ENCODE results near the gene PTH1R. TPM values are rescaled to one million over a fixed set of nuclear protein-coding genes. Genes with fewer than 3 reads are reported as not detected.

Gene PTH1R
- 10 to 100 TPM in 1 of 2 donors, 1 to 10 TPM in 1; 1.3 to 10.8 TPM for total RNA-seq

DNA sequence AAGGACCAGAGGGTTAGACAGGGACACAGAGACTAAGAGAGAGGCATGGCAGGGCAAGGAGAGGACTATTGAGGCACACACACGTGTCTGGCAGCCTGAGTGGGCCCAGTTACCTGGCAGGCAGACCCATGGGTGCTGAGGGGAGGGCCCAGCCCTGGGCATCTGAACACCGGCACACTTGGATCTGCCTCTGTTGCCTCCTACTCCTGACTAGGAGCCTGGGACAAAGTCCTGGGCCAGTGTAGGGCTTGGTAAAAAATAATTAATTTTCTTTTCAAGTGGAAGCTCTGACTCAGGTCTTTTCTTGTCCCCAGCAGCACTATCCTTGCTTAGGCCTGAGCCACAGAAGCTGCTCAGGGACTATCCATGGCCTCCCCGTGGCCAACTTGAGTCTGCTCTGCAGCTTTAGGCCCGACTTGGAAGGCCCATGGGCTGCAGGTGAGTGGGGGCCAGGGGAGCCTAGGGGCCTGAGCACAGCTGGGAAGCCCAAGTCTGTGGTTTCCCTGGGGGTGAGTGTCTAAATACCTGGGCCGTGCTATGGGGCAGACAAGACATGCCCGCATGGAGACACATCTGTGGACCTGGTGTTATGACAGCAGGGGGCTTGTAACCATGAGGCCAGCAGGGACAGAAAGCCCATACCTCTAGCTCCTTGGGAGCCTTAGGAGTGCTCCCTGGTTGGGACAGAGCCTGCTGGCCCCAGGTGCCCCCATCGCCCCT lies at the start of gene PTH1R:
Gene PTH1R (plus strand): TSS at position 316 of the 720 bp plus-strand sequence. CDS start 5,839 bp downstream, outside the sequence.
- H3K4me3 ChIP-seq: no peak within 1 kb of the TSS
- intact Hi-C loops (cut with DNase I): no loop called here
- no peaks in the 10 kb centered on the region for H3K36me3 ChIP-seq
- TF ChIP-seq, protein P1, sequence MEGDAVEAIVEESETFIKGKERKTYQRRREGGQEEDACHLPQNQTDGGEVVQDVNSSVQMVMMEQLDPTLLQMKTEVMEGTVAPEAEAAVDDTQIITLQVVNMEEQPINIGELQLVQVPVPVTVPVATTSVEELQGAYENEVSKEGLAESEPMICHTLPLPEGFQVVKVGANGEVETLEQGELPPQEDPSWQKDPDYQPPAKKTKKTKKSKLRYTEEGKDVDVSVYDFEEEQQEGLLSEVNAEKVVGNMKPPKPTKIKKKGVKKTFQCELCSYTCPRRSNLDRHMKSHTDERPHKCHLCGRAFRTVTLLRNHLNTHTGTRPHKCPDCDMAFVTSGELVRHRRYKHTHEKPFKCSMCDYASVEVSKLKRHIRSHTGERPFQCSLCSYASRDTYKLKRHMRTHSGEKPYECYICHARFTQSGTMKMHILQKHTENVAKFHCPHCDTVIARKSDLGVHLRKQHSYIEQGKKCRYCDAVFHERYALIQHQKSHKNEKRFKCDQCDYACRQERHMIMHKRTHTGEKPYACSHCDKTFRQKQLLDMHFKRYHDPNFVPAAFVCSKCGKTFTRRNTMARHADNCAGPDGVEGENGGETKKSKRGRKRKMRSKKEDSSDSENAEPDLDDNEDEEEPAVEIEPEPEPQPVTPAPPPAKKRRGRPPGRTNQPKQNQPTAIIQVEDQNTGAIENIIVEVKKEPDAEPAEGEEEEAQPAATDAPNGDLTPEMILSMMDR (IDR thresholded peaks at IDR 0.05): no peak
- TF ChIP-seq POLR2A (IDR thresholded peaks at IDR 0.05) (no peak), POLR2AphosphoS5 (IDR thresholded peaks at IDR 0.05) (no peak)
- peaks cover 5% of the 10 kb centered on the region for H3K27me3 ChIP-seq (replicated peaks; ENCODE audit: insufficient read depth)
- H3K27ac ChIP-seq: no peak within 1 kb of the TSS
- whole genome bisulfite sequencing: 89% methylated on average over 7 of the region's 7 CpGs
- no peaks in the 10 kb centered on the region for H3K4me1 ChIP-seq (replicated peaks)
- DNase-seq (ENCODE audit: low spot score): no peak
- H3K9me3 ChIP-seq: no peaks in the 10 kb centered on the region

DNA sequence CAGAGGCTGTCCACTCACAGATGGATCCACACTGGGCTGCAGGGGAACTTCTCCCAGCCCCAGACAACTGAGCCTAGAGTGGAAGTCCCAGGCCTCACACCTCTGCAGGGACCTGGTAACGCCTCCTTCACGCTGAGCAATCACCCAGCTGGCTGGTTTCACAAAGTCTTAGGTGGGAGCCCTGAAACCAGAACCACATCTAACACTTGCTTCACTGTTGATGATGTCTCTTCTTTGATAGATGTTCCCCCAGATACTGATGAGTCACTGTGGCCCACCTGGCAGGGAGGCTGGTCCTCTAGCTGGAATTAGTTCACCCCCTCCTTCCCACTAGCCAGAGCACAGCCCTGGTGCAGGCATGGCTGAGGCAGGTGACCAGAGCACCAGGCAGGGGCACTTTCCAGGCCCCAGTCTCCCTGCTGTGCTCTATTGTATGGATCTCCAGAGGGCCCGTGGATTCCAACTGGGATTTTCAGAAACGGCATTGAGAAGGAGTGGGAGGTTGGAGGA lies 47.8 kb upstream of the PTH1R start:
- intact Hi-C loops (cut with DNase I): no loop called here
- no peak for DNase-seq (ENCODE audit: low spot score)
- Histone ChIP-seq H3K4me3 (no peak overlapping the region), H3K27me3 (replicated peaks; ENCODE audit: insufficient read depth) (no peaks in the 10 kb centered on the region), H3K9me3 (no peaks in the 10 kb centered on the region), H3K36me3 (no peaks in the 10 kb centered on the region), H3K27ac (no peak overlapping the region), H3K4me1 (replicated peaks) (no peaks in the 10 kb centered on the region)
- TF ChIP-seq POLR2AphosphoS5 (IDR thresholded peaks at IDR 0.05): no peak
- TF ChIP-seq POLR2A (IDR thresholded peaks at IDR 0.05): no peak
- TF ChIP-seq, protein P1 (IDR thresholded peaks at IDR 0.05): no peak
- WGBS: 78% methylated on average over 4 of the region's 4 CpGs

DNA sequence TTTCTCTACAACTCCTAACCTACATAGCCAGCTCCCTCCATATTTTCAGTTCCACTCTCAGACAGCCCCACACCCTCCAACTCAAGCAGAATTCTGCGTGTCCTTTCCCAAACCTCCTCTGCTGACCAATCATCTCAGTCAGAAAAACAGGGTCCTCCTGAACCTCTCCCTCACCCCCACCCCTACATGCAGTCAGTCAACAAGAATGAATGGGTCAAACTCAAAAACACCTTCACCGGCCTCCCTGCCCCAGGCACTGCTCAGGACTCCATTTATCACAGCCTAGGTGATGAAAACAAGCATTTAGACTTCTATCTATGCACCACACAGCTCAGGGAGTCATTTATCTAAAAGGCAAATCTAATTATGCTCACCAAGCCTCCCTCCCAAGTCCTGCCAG lies 46.7 kb upstream of the PTH1R start:
- no peak for DNase-seq (ENCODE audit: low spot score)
- Histone ChIP-seq H3K36me3 (no peaks in the 10 kb centered on the region), H3K27ac (no peak overlapping the region), H3K4me3 (no peak overlapping the region), H3K9me3 (no peaks in the 10 kb centered on the region), H3K27me3 (replicated peaks; ENCODE audit: insufficient read depth) (no peaks in the 10 kb centered on the region), H3K4me1 (replicated peaks) (no peaks in the 10 kb centered on the region)
- WGBS: 79% methylated on average over 2 of the region's 2 CpGs
- TF ChIP-seq POLR2AphosphoS5 (IDR thresholded peaks at IDR 0.05) (no peak), POLR2A (IDR thresholded peaks at IDR 0.05) (no peak)
- TF ChIP-seq, protein P1 (IDR thresholded peaks at IDR 0.05): no peak
- intact Hi-C loops (cut with DNase I): no loop called here

DNA sequence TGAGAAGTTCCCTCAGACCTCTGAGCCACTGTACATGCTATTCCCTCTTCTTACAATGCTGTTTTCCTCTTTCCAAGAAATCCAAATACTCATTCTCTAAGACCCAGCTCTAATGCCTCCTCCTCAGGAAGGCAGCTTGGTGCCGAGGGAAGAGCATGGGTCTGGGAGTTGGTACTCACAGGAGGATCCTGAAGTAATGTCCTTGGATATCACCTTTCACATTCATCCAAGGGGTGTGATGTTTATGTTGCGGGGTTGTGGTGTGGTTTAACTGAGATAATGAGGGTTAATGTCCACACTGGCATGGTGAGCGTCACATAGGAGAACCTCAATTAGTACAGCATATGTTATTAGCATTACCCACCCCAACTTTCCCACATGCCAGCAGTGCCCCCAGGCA lies 46.2 kb upstream of the PTH1R start:
- DNase-seq (ENCODE audit: low spot score): no peak
- H3K4me3 ChIP-seq: no peak overlapping the region

More for the DNA sequence above, 46.2 kb upstream of the PTH1R start:
- H3K9me3 ChIP-seq: no peaks in the 10 kb centered on the region
- TF ChIP-seq POLR2A (IDR thresholded peaks at IDR 0.05): no peak
- TF ChIP-seq, protein P1 (IDR thresholded peaks at IDR 0.05): no peak
- TF ChIP-seq POLR2AphosphoS5 (IDR thresholded peaks at IDR 0.05): no peak
- H3K4me1 ChIP-seq (replicated peaks): no peaks in the 10 kb centered on the region
- H3K36me3 ChIP-seq: no peaks in the 10 kb centered on the region
- no peak overlapping the region for H3K27ac ChIP-seq
- intact Hi-C loops (cut with DNase I): no loop called here
- WGBS: 89% methylated on average over 3 of the region's 3 CpGs
- no peaks in the 10 kb centered on the region for H3K27me3 ChIP-seq (replicated peaks; ENCODE audit: insufficient read depth)

Data from prostate gland (tissue), 2 donors.